Right renal cortex interstitium (tissue), 3 donors: ENCODE data around the gene AQP6. TPM values are rescaled to one million over a fixed set of nuclear protein-coding genes. Genes with fewer than 3 reads are reported as not detected.

Experiments
- DNase-seq, 3 donors: peaks; one replicate each; pipeline ENCODE4 v3.0.0-alpha.2; 2013; ENCODE audit warnings: low read depth in 3 of 3, low spot score in 2 of 3
- polyA plus RNA-seq, 3 donors: library from polyadenylated mRNA; unstranded; fragments of 120-200 nt; gene quantifications; one replicate each; pipeline ENCODE4 v1.2.1, GENCODE V29; 2013; ENCODE audit not compliant: insufficient read length in 3 of 3

AQP6 gene
- polyA plus RNA-seq, 3 donors = 16.1 to 19.3 (median 18.4) TPM

- DNase-seq = no peak
Measured at GRCh38 chr12:49942512-49942893, 30.2 kb upstream of the AQP6 start.

GRCh38 chr12:49942921-49943624 is 29.7 kb upstream of the AQP6 start:
- DNase-seq = no peak

GRCh38 chr12:49943625-49943960 is 29.2 kb upstream of the AQP6 start:
- DNase-seq = no peak

GRCh38 chr12:49944046-49944445 is 28.7 kb upstream of the AQP6 start:
- DNase-seq = no peak

GRCh38 chr12:49944718-49945117 is 28.0 kb upstream of the AQP6 start:
- no peak for DNase-seq

GRCh38 chr12:49945394-49946080 is 27.2 kb upstream of the AQP6 start:
- DNase-seq = peak in 2 of 3 donors; percentile 61 to 71

- no peak for DNase-seq
Measured at GRCh38 chr12:49946086-49946485, 26.7 kb upstream of the AQP6 start.

- no peak for DNase-seq
Measured at GRCh38 chr12:49946497-49946896, 26.2 kb upstream of the AQP6 start.

- DNase-seq = no peak
Measured at GRCh38 chr12:49947593-49948226, 25.0 kb upstream of the AQP6 start.

- DNase-seq = no peak
Measured at GRCh38 chr12:49948866-49949845, 23.6 kb upstream of the AQP6 start.

- DNase-seq = no peak
Measured at GRCh38 chr12:49949866-49950265, 22.9 kb upstream of the AQP6 start.

- DNase-seq = no peak
Measured at GRCh38 chr12:49950273-49951251, 22.2 kb upstream of the AQP6 start, which contains the start of gene AQP2. TSS of gene AQP2 (plus strand) at chr12:49950737. CDS start at chr12:49950831, 94 bp downstream.

- no peak for DNase-seq
Measured at GRCh38 chr12:49951411-49952240, 21.1 kb upstream of the AQP6 start.

- DNase-seq = no peak
Measured at GRCh38 chr12:49952391-49953055, 20.2 kb upstream of the AQP6 start.

GRCh38 chr12:49953151-49953550 is 19.6 kb upstream of the AQP6 start:
- DNase-seq = no peak

- no peak for DNase-seq
Measured at GRCh38 chr12:49953961-49954846, 18.5 kb upstream of the AQP6 start.
